ENCODE measurements around the gene NIPAL3.

Gene NIPAL3

GRCh38 chr1:24415334-24415909 is at the start of gene NIPAL3:
Gene NIPAL3, plus strand, starts transcription at chr1:24415802. Its CDS starts 3,746 bp downstream, at chr1:24419548.
- DNase-seq: peak; percentile 97 to 99

DNA sequence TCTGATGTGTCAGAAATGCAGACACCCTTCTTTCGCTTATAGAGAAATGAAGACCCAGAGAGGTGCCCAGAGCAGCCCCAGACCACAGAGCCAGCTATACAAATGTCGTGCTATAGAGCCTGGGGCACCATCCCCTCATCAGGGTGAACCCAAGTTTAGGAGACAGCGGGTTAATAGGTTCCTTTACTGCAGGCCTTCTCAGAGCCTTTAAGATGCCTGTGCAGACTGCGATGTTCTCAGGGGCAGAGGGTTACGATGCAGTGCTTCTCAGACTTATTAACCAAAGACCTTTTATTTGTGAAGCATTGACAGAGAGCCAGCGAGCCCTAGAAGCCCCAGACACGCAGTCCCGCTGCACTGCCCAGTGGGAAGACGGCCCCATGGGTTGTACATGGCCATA is 48.9 kb upstream of the NIPAL3 start:
- DNase-seq: no peak

DNA sequence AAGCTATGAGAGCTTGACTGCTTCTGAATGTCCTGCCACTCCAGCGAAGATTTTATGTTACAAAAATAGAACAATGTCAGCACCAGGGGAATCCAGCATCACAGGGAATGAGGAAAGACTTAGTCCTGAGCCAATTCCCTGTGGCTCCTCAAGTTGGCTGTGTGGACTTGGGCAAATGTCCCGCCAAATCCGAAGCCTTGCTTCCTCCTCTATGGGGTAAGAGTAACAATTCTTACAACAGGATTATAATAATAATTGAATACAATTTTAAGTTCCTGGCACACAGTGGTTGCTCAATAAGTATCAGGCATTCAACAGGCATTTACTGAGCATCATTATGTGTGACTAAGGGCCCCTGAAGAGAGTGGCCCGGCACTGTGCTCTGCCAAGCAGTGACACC is 46.4 kb upstream of the NIPAL3 start:
- DNase-seq: no peak

GRCh38 chr1:24369801-24370200 is 45.8 kb upstream of the NIPAL3 start:
- no peak for DNase-seq

DNA sequence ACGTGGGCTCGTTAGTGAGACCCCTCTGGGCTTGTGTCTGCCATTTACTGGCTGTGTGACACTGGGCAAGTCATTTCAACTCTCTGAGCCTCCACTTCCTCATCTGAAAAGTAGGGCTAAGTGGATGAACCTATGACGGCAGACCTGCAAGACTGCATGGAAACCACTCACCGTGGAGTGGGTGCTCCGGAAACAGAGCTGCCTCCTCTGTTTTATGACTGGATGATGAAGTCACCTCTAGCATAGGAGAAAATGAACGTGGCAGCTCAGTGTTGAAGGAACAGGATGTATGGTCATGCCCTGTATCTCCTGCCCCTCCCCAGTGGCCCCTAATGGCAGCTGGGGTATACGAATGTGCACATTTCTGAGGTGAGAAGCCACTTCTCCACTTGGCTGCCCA is 42.6 kb upstream of the NIPAL3 start:
- DNase-seq: no peak

DNA sequence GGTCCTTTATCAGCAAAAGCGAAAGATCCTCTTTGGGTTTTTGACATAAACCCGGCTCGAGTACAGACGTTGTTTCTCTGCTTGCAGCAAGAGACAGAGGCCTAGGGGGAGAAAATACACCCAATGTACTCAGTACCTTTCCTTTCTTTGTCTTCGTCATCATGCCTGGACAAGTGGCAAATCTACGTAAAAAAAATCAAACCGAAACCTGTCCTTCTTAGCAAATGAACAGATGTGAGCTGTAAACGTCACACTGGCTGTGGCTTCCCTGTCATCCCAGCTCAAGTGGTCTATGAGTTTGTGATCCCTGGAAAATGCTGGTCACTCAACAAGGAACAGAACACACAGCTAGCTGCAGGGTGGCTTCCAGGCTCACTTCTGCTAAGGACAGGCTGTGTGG is 41.9 kb upstream of the NIPAL3 start:
- no peak for DNase-seq

GRCh38 chr1:24374891-24375786 is 40.5 kb upstream of the NIPAL3 start:
- DNase-seq: no peak

- no peak for DNase-seq
Observed at GRCh38 chr1:24379733-24380315, 35.8 kb upstream of the NIPAL3 start.

DNA sequence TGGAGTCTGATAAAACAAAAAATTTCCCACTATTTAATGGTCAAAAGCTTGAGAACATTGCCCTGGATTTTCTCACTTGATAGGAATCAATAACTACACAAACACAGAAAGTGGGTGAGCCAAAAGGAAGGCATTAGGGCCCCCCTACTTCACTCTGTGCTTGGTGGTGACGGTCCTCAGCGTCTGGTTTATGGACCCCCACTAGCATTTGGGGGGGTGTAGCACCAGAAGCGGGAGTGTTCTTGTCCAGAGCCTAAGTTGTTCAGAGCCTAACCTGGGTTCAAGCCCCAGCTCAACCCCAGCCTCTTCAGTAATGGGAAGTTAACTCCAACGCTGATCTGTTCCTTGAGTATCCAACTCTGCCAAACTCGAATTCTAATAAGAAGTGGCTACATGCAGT is 35.1 kb upstream of the NIPAL3 start:
- DNase-seq: no peak

GRCh38 chr1:24381256-24381655 is 34.3 kb upstream of the NIPAL3 start:
- DNase-seq: no peak

DNA sequence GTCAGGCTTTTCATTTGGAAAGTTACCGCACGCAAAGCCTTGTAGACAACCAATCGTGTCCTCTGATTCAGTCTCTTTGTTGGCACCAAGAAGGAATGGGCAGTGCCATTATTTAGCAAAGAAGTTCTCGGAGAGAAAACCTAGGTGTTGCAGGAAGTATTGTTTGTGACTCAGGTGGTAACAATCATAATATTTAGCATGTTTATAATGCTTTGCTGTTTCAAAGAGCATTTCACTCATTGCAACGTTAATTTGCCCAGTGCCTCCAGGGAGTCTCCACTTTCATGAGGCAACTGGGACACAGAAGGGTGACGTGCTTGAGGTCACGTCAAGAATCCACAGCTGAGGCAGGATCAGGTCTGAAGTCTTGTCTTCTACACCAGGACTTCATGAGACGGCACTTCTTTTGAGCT is 33.4 kb upstream of the NIPAL3 start:
- no peak for DNase-seq

DNA sequence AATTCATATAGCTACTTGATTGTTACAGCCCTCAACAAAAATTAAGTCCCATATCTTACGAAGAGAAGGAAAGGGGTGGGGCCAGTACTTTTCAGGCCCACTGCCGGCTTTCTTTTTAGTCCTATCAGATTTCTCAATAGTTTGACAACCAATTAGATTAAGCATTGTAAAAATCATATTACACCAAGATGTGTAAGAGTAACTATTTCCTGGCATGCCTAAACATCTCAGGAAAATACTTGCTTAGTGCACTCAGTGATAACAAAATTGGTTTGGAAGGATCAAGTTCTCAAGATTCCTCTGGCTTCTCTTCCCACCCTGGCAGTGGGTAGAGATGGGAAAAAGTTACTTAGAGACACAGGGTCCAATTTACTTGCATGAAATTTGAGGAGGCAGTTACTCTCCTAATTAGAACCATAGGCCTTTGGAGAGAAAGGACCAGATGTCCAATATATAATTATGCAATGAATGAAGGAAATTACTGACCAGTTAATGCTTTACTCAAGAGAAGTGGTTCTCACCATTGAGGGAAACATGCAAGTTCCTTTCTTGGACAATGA is 32.1 kb upstream of the NIPAL3 start:
- DNase-seq: no peak

DNA sequence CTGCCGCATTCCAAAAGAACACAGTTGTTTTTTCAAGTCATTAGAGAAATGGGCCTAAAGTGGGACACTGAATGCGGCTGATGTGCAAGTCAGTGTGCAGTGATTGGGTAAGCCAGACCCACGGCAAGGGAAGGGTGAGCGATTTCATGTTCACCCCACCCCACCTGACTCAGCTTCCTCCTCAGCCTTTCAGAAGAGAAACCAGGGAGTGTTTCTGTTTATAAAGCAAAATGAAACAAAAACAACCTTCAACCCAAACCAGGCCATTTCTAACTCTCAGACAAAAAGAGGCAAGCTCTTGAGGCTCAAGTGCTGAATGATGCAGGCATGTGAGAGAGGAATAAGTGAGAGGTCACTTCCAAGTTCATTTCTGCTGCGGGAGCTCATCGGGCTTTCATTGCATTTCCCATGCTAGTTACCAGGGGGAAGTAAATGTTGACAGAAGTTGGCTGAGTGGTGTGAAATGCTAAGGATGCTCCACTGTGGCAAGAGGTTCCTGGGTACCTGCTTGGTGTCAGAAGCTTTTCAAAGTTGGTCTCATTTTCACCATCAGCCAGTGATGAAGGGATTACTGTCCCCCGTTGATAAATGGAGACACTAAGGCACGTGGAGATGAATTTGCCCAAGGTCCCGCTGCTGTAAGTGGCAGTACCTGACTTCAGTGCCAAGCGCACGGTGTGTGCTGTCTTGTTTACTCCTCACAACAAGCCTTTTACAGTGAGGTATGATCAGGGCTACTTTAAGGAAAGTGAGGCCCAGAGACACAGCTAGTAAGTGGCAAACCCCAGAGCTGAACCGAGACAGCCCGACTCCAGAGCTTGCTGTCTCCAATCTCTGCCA is 31.1 kb upstream of the NIPAL3 start:
- DNase-seq: peak; percentile 51 to 59

DNA sequence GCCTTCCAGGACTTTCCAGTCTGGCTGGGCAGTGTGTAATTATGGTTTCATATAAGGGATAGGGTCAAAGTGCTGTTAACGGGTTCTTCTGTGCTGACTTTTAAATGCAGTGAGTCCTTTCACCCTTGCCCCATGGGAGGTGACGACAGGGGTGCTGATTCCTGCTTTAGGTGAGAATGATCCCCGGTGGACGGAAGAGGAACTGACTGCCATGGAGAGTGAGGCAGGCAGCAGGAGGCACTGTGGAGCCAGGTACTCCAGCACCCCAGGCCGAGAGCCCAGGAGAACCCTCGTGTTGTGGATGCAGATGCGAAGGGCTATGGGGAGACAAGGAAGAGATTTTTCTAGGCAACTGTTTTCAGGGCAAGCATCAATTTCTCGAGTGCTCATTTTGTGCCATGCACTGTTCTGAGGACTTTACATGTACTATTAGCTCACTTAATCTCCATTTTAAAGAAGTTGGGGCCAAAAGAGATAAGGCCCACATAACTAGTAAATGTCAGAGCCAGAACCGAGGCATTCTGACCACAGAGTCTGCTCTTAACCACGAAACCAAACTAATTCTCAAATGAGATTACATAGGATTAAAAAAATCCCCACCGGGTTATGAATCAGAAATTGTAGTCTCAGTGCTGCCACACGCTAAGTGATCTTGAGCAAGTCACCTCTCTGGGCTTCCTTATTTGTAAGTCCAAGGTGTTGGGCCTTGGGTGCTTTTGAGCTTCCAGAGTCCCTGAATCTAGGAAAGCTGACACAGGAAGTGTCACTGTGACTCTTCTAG is 30.3 kb upstream of the NIPAL3 start:
- DNase-seq: peak; percentile 34 to 46

DNA sequence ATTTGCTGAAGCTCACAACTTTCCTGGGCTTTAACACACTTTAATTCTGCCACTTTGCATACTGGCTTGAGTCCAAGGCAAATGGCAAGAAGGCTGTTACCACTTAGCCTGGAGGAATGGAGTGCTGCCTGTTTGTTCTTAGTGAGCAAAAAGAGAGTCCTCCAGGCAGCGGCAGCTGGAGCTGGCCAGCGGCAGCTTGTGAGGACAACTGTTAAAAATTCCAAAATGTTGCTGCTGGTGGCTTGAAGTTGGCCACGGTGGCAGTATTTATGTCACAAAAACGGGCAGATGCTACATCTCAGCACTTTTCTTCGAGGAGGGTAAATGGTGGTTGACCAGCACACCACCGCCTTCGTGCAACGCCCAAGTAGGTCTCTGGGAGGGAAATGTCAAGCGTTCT is 29.4 kb upstream of the NIPAL3 start:
- DNase-seq: no peak

DNA sequence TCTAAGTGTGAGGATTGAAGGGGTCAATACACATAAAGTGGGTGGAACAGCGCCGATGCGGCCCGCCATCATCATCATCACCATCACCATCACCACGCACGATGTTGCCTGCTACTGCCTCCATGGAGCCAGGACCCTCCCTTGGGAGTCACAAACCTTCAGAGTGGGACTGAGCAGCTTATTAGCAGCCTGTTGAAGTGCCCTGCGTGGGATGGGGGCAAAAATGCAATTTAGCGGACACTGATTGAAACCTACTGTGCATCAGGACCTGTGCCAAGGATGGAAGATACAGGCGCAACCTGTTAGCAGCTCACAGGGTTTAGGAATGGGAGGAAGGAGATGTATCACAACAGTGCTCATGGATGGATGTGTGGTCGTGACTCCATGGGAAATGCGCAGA is 28.7 kb upstream of the NIPAL3 start:
- DNase-seq: no peak

- DNase-seq: no peak
Observed at GRCh38 chr1:24387636-24388175, 27.9 kb upstream of the NIPAL3 start.

DNA sequence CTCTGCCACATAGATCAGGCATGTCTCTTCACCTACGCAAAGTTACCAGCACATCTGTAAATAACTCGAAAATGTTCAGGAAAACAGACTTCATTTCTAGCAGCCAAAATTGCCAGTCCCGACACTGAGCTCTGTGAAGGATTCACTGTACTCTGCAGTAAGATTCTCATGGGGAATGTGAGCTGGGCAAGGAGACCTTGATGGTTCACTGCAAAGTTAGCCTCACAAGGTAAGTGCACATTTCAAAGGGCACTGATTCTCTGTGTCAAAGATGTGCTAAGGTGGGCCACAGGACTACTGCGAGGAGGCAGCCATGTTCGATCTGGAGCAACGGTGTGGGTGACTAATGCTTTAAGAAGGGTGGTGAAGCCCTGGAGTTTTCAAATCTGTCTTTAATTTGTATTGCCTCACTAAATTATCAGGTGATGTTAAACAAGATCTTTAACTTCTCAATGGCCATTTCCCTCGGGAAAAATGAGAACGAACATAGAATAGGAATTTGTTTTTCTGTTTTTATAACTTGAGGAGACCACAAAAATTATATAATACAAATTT is 27.2 kb upstream of the NIPAL3 start:
- DNase-seq: no peak

DNA sequence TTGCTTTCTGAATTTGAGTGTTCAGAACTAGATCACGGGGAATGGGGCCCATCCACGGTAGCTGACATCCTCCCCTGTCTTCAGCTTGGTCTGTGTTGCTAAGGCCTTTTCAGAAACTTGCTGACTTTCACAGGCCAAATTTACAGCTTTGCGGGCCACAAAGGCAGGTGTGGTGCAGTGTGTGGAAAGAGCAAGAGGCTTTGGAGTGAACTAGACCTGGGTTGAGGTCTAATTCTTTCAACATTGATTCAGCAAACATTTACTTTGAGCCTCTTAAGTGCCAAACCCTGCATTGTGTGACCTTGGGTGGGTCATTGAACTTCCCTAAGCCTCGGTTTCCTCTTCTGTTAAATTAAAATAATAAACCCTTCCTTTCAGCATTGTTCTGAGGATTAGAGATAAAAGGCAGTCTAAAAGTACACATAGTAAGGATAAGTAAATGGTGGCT is 26.3 kb upstream of the NIPAL3 start:
- DNase-seq: no peak

DNA sequence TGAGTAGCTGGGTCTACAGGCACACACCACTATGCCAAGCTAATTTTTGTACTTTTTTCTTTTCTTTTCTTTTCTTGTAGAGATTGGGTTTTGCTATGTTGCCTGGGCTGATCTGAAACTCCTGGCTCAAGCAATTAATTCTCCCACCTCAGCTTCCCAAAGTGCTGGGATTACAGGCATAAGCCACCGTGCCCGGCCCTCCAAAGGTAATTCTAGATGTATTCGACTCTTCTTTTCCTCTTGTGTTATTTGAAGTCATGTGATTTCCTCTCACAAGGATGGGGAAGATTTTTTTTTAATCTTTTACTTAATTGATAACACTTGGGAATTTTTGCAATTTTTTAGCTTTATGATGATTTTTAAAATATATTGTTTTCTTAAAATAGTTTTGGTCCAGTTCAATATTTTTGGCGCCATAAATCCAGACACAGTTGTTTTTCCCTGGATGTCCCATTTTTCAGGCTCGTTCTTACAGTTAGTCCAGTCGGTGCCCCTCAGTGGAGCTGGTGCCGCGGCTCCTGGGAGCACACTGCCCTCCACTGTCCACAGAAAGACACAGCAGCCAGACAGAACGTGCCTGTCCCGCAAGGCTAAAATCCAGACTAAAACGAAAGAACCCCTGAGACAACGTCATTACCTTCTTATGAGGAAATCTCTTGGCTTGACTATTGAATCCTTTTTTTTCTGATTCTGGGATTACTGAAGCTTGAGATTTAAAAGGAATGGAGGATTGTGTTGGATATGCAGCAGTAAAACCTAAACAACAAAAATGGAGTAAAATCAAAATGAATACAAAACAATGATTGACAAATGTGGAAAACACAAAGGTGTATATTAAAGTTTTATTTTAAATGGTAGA is 24.4 kb upstream of the NIPAL3 start:
- DNase-seq: peak; percentile 67 to 73

Measured in activated CD4-positive, alpha-beta T cell treated with anti-CD3 and anti-CD28 coated beads, Interleukin-2, amount 50 U/mL, for 48 hours (primary cell).